ENCODE measurements around the gene IFNB1.

IFNB1 gene

DNA sequence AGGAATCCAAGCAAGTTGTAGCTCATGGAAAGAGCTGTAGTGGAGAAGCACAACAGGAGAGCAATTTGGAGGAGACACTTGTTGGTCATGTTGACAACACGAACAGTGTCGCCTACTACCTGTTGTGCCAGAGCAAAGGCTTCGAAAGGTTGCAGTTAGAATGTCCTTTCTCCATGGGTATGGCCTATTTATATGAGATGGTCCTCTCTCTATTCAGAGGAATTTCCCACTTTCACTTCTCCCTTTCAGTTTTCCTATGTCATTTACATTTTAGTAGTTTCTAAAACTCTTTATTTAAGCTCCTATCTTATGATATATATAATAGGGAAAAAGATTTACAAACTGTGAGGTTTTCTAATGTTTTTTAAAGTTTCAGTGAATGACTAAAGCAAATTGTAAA is at the start of gene IFNB1:
Gene IFNB1 (minus strand): TSS at position 162 of the 400 bp plus-strand sequence. CDS start 73 bp downstream, at position 89.
- TF ChIP-seq GATA1 (IDR thresholded peaks at IDR 0.05; ENCODE audit: low read depth, low read length) (no peak), POLR2A (IDR thresholded peaks at IDR 0.05; ENCODE audit: low read length) (no peak)
- no peak for DNase-seq

DNA sequence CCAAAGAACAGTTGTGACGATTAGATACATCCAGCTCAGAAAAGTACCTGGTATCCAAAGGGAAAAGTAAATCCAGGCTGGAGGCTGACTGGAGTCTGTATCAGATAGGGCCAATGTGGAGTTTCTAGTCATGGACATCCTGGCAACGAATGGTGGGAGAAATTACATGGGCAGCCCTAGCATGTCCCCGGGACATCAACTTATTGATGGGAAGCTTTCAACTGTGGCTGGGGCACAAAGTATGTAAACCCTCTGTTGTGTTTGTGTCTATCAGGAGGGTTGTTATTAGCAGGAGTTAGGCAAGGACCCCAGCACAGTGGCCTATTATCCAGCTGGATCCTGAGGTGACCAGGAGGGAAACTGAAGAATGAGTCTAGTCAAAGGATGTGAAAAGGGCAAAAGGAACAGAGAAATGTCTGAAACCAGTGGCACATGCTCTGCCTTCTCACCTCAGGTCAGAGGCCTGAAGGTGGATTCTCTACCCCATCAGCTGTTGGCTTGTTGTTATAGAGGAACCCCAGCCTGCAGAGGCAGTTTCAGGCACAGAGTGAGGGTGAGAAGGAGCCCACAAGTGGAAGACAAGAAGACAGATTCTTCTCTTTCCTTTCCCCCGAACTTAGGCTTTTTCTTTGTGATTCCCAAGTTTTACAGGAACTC is 44.0 kb upstream of the IFNB1 start:
- TF ChIP-seq GATA1 (IDR thresholded peaks at IDR 0.05; ENCODE audit: low read depth, low read length) (no peak), POLR2A (IDR thresholded peaks at IDR 0.05; ENCODE audit: low read length) (no peak)
- no peak for DNase-seq

DNA sequence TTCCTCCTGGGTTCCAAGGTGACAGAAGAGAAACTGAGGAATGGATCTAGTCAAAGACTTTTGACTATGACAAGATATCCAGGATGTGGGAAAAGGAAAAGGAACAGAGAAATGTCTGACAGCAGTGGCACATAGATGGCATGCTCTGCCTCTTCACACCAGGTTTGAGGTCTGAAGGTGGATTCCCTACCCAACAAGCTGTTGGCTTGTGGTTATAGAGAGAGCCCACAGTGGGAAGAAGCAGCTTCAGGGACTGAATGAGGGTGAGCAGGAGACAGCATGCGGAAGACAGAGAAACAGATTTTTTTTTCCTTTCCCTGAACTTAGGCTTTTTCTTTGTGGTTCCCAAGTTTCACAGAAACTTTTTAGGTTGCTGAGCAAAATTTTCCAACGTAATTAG is 43.3 kb upstream of the IFNB1 start:
- no peak for DNase-seq
- no peak for TF ChIP-seq POLR2A (IDR thresholded peaks at IDR 0.05; ENCODE audit: low read length)
- TF ChIP-seq GATA1 (IDR thresholded peaks at IDR 0.05; ENCODE audit: low read depth, low read length): no peak

DNA sequence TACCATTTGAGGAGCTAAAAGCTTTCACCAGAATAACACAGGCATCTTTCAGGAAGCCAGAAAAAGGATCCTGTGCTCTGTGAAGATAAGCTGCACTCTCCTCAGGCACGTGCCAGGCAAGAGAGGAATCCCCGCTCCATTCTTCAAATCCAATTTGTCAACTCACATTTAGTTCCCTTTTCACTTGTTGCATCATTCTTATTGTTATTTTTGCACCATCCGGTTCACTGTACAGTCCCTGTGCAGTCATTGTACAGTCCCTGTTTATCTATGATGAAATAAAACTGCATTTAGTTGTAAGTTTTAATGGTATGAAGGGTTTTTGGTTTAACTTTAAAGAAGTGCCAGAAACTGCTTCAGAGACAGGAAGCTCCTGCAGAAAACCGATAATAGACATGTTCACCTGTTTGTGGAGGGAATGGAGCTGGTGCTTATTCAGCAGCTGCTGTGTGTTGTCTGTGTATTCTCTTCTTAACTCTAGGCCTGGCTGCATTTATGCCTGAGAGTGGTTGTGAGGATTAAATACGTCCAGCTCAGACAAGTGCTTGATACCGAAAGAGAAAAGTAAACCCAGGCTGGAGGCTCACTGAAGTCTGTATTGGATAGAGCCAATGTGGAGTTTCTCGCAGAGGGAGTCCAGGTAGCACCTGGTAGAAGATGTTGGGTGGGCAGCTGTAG is 41.5 kb upstream of the IFNB1 start:
- peak; percentile 21 to 27 for DNase-seq
- no peak for TF ChIP-seq POLR2A (IDR thresholded peaks at IDR 0.05; ENCODE audit: low read length)
- no peak for TF ChIP-seq GATA1 (IDR thresholded peaks at IDR 0.05; ENCODE audit: low read depth, low read length)

DNA sequence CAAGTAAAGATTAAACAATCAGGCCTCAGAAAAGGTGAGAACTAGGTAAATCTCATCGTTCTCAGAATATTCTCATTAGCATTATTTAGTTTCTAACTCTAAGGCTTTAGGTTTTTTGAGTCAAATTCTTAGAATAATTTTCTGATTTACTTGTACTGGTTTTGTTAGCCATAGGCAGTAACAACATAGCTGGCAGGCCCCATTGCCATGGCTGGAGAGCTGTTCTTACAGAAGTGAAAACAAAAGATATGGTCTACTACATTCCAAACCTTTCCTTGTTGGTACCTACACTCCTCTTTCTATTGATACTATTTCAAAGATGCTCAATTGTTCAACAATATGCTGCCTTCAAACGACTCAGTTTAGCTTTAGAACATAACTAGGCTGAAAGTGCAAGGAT is 36.6 kb upstream of the IFNB1 start:
- TF ChIP-seq POLR2A (IDR thresholded peaks at IDR 0.05; ENCODE audit: low read length) (no peak), GATA1 (IDR thresholded peaks at IDR 0.05; ENCODE audit: low read depth, low read length) (no peak)
- no peak for DNase-seq

DNA sequence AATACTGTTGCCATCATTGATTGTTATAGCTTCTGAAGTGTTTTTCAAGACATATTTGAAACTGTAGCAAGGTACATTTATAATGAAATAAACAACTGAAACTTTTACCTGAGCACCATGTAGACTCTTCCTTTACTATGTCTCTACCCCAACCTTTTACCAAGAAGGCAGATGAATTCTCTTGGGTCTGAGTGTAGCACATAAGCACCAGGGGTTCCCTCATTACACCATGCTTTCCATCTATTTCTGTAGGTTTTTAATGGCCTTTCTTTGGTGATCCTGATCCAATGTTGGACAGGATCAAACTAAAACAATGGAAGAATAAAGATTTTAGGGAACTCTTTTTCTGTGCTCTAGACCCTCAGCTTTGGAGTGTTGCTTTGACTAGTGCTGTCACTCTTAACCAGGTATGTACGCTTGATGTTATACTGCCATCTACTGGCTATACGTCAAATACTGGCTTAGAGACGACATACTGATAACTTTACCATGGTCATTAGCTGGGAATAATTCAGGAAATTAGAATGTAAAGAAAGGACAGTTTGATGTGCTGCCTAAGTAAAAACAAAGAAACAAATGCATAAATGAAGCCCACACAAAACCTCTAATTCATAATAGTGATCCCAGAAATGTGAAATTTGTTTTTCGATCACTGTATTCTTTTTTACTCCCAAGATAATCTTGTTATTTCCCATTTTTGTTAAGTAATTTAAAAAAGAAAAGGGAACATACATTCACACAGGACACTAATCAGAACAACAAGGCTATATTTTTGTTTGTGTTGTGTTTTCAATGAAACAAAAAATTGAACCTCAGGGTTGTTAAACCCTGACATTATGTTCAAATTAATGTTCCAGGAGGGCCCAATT is 33.2 kb upstream of the IFNB1 start:
- DNase-seq: peak; percentile 78 to 85
- TF ChIP-seq GATA1 (IDR thresholded peaks at IDR 0.05; ENCODE audit: low read depth, low read length) (no peak), POLR2A (IDR thresholded peaks at IDR 0.05; ENCODE audit: low read length) (no peak)

DNA sequence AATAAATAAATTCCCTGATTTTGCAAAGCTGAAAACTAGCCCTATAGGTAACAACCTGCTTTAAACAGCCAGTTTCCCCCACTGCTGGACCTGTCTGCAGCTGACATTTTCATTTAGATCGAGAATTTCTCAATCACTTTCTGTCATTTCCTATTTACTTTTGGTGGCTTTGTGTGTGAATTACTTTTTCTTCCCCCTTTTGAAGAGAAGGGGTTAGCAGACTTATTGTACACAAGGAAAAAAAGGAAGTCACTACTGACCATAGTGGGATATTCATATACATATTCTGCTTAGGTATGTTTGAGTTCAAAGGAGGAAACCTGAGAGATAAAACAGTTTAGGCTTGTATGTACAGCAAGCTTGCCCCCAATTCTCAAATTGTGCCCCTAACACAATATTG is 27.0 kb upstream of the IFNB1 start:
- no peak for TF ChIP-seq POLR2A (IDR thresholded peaks at IDR 0.05; ENCODE audit: low read length)
- no peak for TF ChIP-seq GATA1 (IDR thresholded peaks at IDR 0.05; ENCODE audit: low read depth, low read length)
- DNase-seq: no peak

DNA sequence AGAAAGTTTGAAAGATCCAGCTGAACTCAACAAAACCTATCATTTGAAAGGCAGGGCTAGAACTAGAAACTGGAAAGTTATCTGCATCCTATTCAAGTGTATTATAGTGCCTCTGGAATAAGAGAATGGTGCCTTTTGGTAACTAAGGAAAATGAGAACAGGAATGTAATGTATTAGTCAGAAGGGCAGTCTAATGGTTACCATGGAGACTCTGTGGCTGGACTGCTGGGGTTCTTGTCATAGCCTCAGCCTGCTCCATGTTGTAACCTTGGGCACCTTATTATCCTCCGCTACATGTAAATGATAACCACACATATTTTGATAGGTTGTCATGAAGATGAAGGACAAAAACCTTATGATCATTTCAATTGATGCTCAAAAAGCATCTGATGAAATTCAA is 24.6 kb upstream of the IFNB1 start:
- DNase-seq: no peak

DNA sequence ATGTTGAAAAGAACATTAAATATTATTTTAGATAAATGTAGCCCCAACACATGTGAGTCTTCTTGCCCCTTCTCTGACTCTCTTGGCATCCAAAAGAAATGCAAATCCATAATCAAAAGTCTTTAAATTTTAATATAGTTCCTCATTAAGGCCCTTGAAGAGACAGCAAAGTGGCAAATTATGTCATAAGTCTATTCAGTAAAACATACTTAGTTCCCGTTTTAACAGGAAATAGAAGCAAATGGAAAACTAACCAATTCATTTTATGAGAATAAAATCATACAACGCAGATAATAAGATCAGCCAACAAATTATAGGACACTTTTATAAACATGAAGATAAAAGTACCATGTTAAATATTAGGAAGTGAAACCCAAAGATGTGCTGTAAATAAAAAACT is 20.1 kb upstream of the IFNB1 start:
- TF ChIP-seq GATA1 (IDR thresholded peaks at IDR 0.05; ENCODE audit: low read depth, low read length) (no peak), POLR2A (IDR thresholded peaks at IDR 0.05; ENCODE audit: low read length) (no peak)
- DNase-seq: no peak

More for the DNA sequence above, 24.6 kb upstream of the IFNB1 start:
- TF ChIP-seq POLR2A (IDR thresholded peaks at IDR 0.05; ENCODE audit: low read length) (no peak), GATA1 (IDR thresholded peaks at IDR 0.05; ENCODE audit: low read depth, low read length) (no peak)

DNA sequence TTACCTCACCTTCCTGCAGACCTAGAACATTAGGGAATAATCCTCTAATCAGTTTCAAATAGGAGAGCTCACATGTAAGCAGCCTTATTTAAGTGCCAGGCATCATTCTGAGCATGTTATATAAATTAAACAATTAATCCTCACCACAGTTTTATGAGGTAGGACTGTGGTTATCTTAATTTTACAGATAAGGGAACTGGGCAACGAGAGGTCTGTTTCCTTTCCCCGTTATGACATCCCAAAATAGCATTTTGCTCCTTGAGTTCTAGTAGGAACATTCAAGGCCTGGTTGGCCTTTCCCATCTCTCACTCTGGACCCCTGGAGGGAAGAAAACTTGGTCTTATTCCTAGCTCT is 19.1 kb upstream of the IFNB1 start:
- TF ChIP-seq GATA1 (IDR thresholded peaks at IDR 0.05; ENCODE audit: low read depth, low read length) (no peak), POLR2A (IDR thresholded peaks at IDR 0.05; ENCODE audit: low read length) (no peak)
- DNase-seq: peak in 1 of 2 experiments; percentile 60

DNA sequence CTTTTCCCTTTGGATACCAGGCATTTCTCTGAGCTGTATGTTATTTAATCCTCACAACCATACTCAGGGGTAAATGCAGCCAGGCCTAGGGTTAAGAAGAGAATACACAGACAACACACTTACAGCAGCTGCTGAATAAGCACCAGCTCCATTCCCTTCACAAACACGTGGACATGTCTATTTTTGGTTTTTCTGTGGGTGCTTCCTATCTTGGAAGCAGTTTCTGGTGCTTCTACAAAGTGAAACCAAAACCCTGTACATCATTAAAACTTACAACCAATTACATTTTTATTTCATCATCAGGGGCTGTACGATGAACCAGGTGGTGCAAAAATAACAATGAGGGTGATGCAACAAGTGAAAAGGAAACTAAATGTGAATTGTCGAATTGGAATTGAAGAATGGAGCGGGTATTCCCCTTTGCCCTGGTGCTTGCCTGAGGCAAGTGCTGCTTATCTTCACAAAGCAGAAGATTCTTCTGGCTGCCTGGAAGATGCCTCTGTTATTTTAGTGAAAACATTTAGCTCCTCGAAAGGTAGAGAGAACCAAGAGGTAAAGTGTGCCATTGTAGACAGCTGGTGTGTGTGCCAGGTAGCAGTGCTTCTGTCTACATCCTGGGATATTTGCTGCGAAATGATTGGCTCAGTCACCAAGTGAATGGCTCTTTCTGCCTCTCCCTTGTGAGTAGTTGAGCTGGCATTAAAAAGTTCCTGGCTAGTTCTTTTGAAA is 18.6 kb upstream of the IFNB1 start:
- DNase-seq: peak; percentile 85 to 86
- TF ChIP-seq GATA1 (IDR thresholded peaks at IDR 0.05; ENCODE audit: low read depth, low read length) (no peak), POLR2A (IDR thresholded peaks at IDR 0.05; ENCODE audit: low read length) (peak; percentile 48)

DNA sequence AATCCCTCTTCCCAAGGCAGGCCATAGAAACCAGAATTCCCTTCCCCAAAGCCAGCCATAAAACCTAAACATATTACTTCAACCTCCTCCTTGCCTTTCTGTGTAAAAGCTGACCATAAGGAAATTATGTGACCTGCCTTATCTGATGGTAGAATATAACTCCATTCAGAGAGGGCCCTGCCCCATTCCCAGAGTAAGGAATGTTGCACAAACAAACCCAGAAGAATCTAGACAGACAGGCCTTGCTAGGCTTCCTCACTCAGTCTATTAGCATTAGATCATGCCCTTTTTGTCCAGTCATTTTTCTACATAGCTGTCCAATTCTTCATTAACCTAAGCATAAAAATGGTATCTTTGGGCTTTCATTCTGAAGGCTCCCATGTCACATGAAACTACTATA is 17.8 kb upstream of the IFNB1 start:
- TF ChIP-seq POLR2A (IDR thresholded peaks at IDR 0.05; ENCODE audit: low read length) (no peak), GATA1 (IDR thresholded peaks at IDR 0.05; ENCODE audit: low read depth, low read length) (no peak)
- peak in 1 of 2 experiments; percentile 47 for DNase-seq

DNA sequence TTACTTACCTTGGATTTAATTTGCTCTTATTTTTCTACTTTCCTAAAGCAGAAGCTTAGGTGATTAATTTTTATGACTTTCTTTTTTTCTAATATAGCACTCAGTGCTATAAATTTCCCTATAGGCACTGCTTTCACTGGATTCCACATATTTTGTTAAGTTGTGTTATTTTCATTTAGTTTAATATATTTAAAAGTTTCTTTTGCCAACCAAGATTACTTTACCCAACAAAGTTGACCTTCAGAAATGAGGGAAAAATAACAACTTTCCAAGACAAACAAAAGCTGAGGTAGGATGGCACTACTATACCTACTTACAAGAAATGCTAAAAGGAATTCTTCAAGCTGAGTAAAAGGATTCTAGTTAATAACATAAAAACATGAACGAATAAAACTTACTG is 8.8 kb upstream of the IFNB1 start:
- TF ChIP-seq POLR2A (IDR thresholded peaks at IDR 0.05; ENCODE audit: low read length) (no peak), GATA1 (IDR thresholded peaks at IDR 0.05; ENCODE audit: low read depth, low read length) (no peak)
- no peak for DNase-seq

DNA sequence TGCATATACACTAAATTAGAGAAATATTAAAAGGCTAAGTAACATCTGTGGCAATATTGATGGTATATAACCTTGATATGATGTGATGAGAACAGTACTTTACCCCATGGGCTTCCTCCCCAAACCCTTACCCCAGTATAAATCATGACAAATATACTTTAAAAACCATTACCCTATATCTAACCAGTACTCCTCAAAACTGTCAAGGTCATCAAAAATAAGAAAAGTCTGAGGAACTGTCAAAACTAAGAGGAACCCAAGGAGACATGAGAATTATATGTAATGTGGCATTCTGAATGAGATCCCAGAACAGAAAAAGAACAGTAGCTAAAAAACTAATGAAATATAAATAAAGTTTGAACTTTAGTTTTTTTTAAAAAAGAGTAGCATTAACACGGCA is 7.3 kb upstream of the IFNB1 start:
- no peak for TF ChIP-seq POLR2A (IDR thresholded peaks at IDR 0.05; ENCODE audit: low read length)
- TF ChIP-seq GATA1 (IDR thresholded peaks at IDR 0.05; ENCODE audit: low read depth, low read length): no peak
- DNase-seq: no peak

All from erythroblast (primary cell).